HepG2 (cell line): Measurements from ENCODE around the gene PA2G4. TPM values are rescaled to one million over a fixed set of nuclear protein-coding genes. Genes with fewer than 3 reads are reported as not detected.

Experiments
- FOXP1 ChIP-seq, 2 experiments: fragments of 450-650 bp in 1 of 2; IDR thresholded peaks; 2 replicates each; pipeline ENCODE4 v1.6.1; 2017 to 2018; ENCODE audit warnings: antibody characterized with exemption in 1 of 2
- GATAD2A ChIP-seq: IDR thresholded peaks from 2 replicates; pipeline ENCODE4 v1.6.1; 2016
- HDAC6 ChIP-seq: fragments of 200-600 bp; sonication (generic); IDR thresholded peaks from 2 replicates; pipeline ENCODE4 v1.7.0; 2017; ENCODE audit warnings: mild to moderate bottlenecking, antibody characterized with exemption, low read length, low read depth
- HNRNPH1 ChIP-seq: fragments of 200-400 bp; formaldehyde crosslinking; optimal IDR thresholded peaks from 2 replicates; pipeline ENCODE3; 2017; ENCODE audit warnings: mild to moderate bottlenecking, low read depth, low read length
- HOXA5 ChIP-seq: sonication (generic); formaldehyde crosslinking; IDR thresholded peaks from 2 replicates; pipeline ENCODE4 v1.4.0; 2020; ENCODE audit warnings: missing genetic modification reagents
- LCORL ChIP-seq, 2 experiments: fragments of 450-650 bp in 1 of 2; sonication (generic) in 1 of 2; formaldehyde crosslinking in 1 of 2; IDR thresholded peaks; 2 replicates each; pipeline versions ENCODE4 v1.5.0 to v1.6.1; 2017 to 2020; ENCODE audit warnings: antibody characterized with exemption in 1 of 2, missing genetic modification reagents in 1 of 2
- MLX ChIP-seq: IDR thresholded peaks from 2 replicates; pipeline ENCODE4 v1.6.1; 2016
- MYC ChIP-seq: sonication (generic); formaldehyde crosslinking; IDR thresholded peaks from 2 replicates; pipeline ENCODE4 v1.9.0; 2021; ENCODE audit warnings: missing genetic modification reagents, borderline replicate concordance
- NR2F1 ChIP-seq, 2 experiments: fragments of 450-650 bp in 1 of 2; formaldehyde crosslinking in 1 of 2; IDR thresholded peaks; 2 replicates each; pipeline versions ENCODE4 v1.5.0 to v1.6.1; 2016 to 2020; ENCODE audit warnings: mild to moderate bottlenecking in 1 of 2, missing compliant biosample characterization in 1 of 2, missing genetic modification reagents in 1 of 2, moderate library complexity in 1 of 2
- POGZ ChIP-seq: sonication (generic); formaldehyde crosslinking; IDR thresholded peaks from 2 replicates; pipeline ENCODE4 v1.4.0; 2020; ENCODE audit warnings: mild to moderate bottlenecking, missing genetic modification reagents
- RBAK ChIP-seq: sonication (generic); formaldehyde crosslinking; IDR thresholded peaks from 2 replicates; pipeline ENCODE4 v1.5.1; 2020; ENCODE audit warnings: mild to moderate bottlenecking, missing genetic modification reagents
- SALL1 ChIP-seq: sonication (generic); formaldehyde crosslinking; IDR thresholded peaks from 2 replicates; pipeline ENCODE4 v1.8.0; 2022; ENCODE audit warnings: mild to moderate bottlenecking, missing genetic modification reagents
- SETDB1 ChIP-seq: sonication (generic); formaldehyde crosslinking; IDR thresholded peaks from 2 replicates; pipeline ENCODE4 v1.5.1; 2020; ENCODE audit warnings: missing genetic modification reagents, mild to moderate bottlenecking, borderline replicate concordance
- SIN3B ChIP-seq: fragments of 150-350 bp; IDR thresholded peaks from 2 replicates; pipeline ENCODE4 v1.6.1; 2014; ENCODE audit warnings: low read length
- SMYD3 ChIP-seq: sonication (generic); formaldehyde crosslinking; IDR thresholded peaks from 2 replicates; pipeline ENCODE4 v1.8.1; 2023; ENCODE audit warnings: mild to moderate bottlenecking, missing genetic modification reagents
- SOX5 ChIP-seq: IDR thresholded peaks from 2 replicates; pipeline ENCODE4 v1.6.1; 2016; ENCODE audit warnings: borderline replicate concordance
- TSC22D2 ChIP-seq: sonication (generic); formaldehyde crosslinking; IDR thresholded peaks from 2 replicates; pipeline ENCODE4 v1.5.1; 2020; ENCODE audit warnings: missing genetic modification reagents, mild to moderate bottlenecking, borderline replicate concordance
- XRCC5 ChIP-seq: fragments of 200-400 bp; formaldehyde crosslinking; optimal IDR thresholded peaks from 2 replicates; pipeline ENCODE3; 2017; ENCODE audit warnings: mild to moderate bottlenecking, low read length
- ZHX1 ChIP-seq: sonication (generic); formaldehyde crosslinking; IDR thresholded peaks from 2 replicates; pipeline ENCODE4 v1.8.1; 2022; ENCODE audit warnings: low read depth, mild to moderate bottlenecking, missing genetic modification reagents
- ZMYM3 ChIP-seq: sonication (generic); formaldehyde crosslinking; IDR thresholded peaks from 2 replicates; pipeline ENCODE4 v1.5.1; 2020; ENCODE audit warnings: mild to moderate bottlenecking, missing genetic modification reagents
- ZNF12 ChIP-seq: sonication (generic); formaldehyde crosslinking; IDR thresholded peaks from 2 replicates; pipeline ENCODE4 v1.5.0; 2020; ENCODE audit warnings: missing genetic modification reagents
- ZNF124 ChIP-seq: sonication (generic); formaldehyde crosslinking; IDR thresholded peaks from 2 replicates; pipeline ENCODE4 v1.4.0; 2020; ENCODE audit warnings: missing genetic modification reagents
- ZNF33A ChIP-seq: sonication (generic); formaldehyde crosslinking; IDR thresholded peaks from 2 replicates; pipeline ENCODE4 v1.5.1; 2020; ENCODE audit warnings: missing genetic modification reagents, mild to moderate bottlenecking, moderate library complexity, borderline replicate concordance
- ZNF652 ChIP-seq: IDR thresholded peaks from 2 replicates; pipeline ENCODE4 v1.6.1; 2016; ENCODE audit warnings: low read depth, borderline replicate concordance
- ZNF790 ChIP-seq: sonication (generic); formaldehyde crosslinking; IDR thresholded peaks from 2 replicates; pipeline ENCODE4 v1.8.0; 2022; ENCODE audit warnings: missing genetic modification reagents, mild to moderate bottlenecking, borderline replicate concordance
- polyA plus RNA-seq, 8 experiments: library from polyadenylated mRNA; depleted of rRNA in 3 of 8; stranded (reverse) in 7 of 8; unstranded in 1 of 8; fragments of >200 nt; fragmentation: Illumina TruSeq in 4 of 8; extraction: Trizol in 4 of 8; gene quantifications; 2 replicates each; pipeline versions ENCODE4 v1.2.1 to v1.2.3, GENCODE V29; 2011 to 2016; ENCODE audit warnings: low read depth in 4 of 8, missing spikeins in 1 of 8, mixed read lengths in 1 of 8; ENCODE audit not compliant: insufficient read depth in 1 of 8
- total RNA-seq, 5 experiments: library from RNA; depleted of rRNA; stranded (reverse); fragments of >200 nt; fragmentation: Illumina TruSeq; extraction: Trizol; gene quantifications; 2 replicates each; pipeline ENCODE4 v1.2.3, GENCODE V29; 2016; ENCODE audit warnings: low read depth in 1 of 5
- TF ChIP-seq, protein P1 (sequence below): sonication (generic); formaldehyde crosslinking; IDR thresholded peaks from 2 replicates; pipeline ENCODE4 v1.4.0; 2020; ENCODE audit warnings: missing genetic modification reagents
- TF ChIP-seq, protein P2 (sequence below): sonication (generic); formaldehyde crosslinking; IDR thresholded peaks from 2 replicates; pipeline ENCODE4 v1.4.0; 2020; ENCODE audit warnings: missing genetic modification reagents

PA2G4 gene
- total and polyA plus RNA-seq, 2 of the 13 experiments (the other 11 are each of a cell fraction or from before 2014, with no cell fraction given) = 147 to 240 TPM

DNA sequence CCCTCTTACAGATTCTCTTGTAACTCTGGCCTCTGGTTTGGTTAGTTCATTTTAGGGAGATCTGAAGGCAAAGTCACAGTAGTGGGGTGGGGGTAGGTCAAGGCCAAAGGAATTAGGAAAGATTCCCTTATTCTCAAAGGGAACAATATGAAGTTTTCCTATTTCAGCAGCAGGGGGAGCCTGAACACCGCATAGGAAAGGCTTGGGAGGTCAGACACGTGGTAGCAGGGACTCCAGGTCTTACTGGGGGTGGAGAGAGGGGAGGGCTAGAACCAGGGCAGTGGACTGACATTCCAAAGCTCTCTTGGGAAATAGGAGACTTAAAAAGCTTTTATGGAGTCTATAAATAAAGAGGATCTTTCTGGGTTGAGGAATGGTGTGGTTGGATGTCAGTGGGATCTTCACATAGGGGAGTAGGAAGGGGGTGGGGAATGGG lies 15.0 kb downstream of the PA2G4 start (continued):
- no peak for TF ChIP-seq RBAK
- no peak for TF ChIP-seq HDAC6
- TF ChIP-seq XRCC5 = peak; percentile 39
- TF ChIP-seq, protein P1, sequence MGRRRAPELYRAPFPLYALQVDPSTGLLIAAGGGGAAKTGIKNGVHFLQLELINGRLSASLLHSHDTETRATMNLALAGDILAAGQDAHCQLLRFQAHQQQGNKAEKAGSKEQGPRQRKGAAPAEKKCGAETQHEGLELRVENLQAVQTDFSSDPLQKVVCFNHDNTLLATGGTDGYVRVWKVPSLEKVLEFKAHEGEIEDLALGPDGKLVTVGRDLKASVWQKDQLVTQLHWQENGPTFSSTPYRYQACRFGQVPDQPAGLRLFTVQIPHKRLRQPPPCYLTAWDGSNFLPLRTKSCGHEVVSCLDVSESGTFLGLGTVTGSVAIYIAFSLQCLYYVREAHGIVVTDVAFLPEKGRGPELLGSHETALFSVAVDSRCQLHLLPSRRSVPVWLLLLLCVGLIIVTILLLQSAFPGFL (CRISPR knock-in tag) = no peak
- TF ChIP-seq, protein P2, sequence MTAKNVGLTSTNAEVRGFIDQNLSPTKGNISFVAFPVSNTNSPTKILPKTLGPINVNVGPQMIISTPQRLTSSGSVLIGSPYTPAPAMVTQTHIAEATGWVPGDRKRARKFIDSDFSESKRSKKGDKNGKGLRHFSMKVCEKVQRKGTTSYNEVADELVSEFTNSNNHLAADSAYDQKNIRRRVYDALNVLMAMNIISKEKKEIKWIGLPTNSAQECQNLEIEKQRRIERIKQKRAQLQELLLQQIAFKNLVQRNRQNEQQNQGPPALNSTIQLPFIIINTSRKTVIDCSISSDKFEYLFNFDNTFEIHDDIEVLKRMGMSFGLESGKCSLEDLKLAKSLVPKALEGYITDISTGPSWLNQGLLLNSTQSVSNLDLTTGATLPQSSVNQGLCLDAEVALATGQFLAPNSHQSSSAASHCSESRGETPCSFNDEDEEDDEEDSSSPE = 0 out of 2 replicates have a peak, but pooled peaks have one; percentile 52
- no peak for TF ChIP-seq ZMYM3 (CRISPR knock-in tag)
- TF ChIP-seq SETDB1 (CRISPR knock-in tag) = no peak
- TF ChIP-seq POGZ (CRISPR knock-in tag) = peak; percentile 23; the same call in 1 of the 2 replicates
- no peak for TF ChIP-seq ZNF124 (CRISPR knock-in tag)
- TF ChIP-seq SALL1 (CRISPR knock-in tag) = 0 out of 2 replicates have a peak, but pooled peaks have one; percentile 25
- TF ChIP-seq ZNF12 = 0 out of 2 replicates have a peak, but pooled peaks have one; percentile 58
- TF ChIP-seq SMYD3 (CRISPR knock-in tag) = no peak
- no peak for TF ChIP-seq TSC22D2
- TF ChIP-seq HOXA5 (CRISPR knock-in tag) = 0 out of 2 replicates have a peak, but pooled peaks have one; percentile 58
- peak; percentile 22; the same call in 1 of the 2 replicates for TF ChIP-seq SOX5 (CRISPR knock-in tag)
- TF ChIP-seq ZNF652 (CRISPR knock-in tag) = peak; percentile 51; the same call in 1 of the 2 replicates
- no peak for TF ChIP-seq ZHX1
- no peak for TF ChIP-seq LCORL (IDR thresholded peaks at IDR 0.05)
- TF ChIP-seq LCORL (CRISPR knock-in tag; IDR thresholded peaks at IDR 0.05) = peak; percentile 78
- no peak for TF ChIP-seq ZNF33A (CRISPR knock-in tag)
- peak; percentile 60; the same call in 1 of the 2 replicates for TF ChIP-seq SIN3B
- TF ChIP-seq HNRNPH1 = no peak
- TF ChIP-seq FOXP1 (IDR thresholded peaks at IDR 0.05) = no peak
- TF ChIP-seq FOXP1 (CRISPR knock-in tag; IDR thresholded peaks at IDR 0.05) = no peak
- no peak for TF ChIP-seq ZNF790 (CRISPR knock-in tag)
- TF ChIP-seq NR2F1 (CRISPR knock-in tag; IDR thresholded peaks at IDR 0.05) = peak; percentile 33 to 72; a peak in 1 of 4 replicates
- TF ChIP-seq MYC = peak; percentile 93
- 0 out of 2 replicates have a peak, but pooled peaks have one; percentile 36 for TF ChIP-seq MLX
- TF ChIP-seq GATAD2A (CRISPR knock-in tag) = peak; percentile 79
